ENCODE measurements around the gene PGAP3.

- no peak for TF ChIP-seq CTCF (tag by site-specific recombination; IDR thresholded peaks at IDR 0.05)
- no peak for TF ChIP-seq ZNF621 (tag by site-specific recombination; IDR thresholded peaks at IDR 0.05)
- TF ChIP-seq ZNF830 (tag by site-specific recombination; IDR thresholded peaks at IDR 0.05; ENCODE audit: low read depth) = no peak
- TF ChIP-seq ZNF48 (tag by site-specific recombination; IDR thresholded peaks at IDR 0.05) = no peak
- no peak for TF ChIP-seq ZNF398 (tag by site-specific recombination; IDR thresholded peaks at IDR 0.05)
- no peak for TF ChIP-seq REST (tag by site-specific recombination; IDR thresholded peaks at IDR 0.05)
- TF ChIP-seq ZNF624 (tag by site-specific recombination; IDR thresholded peaks at IDR 0.05) = no peak
- TF ChIP-seq MYNN (tag by site-specific recombination; IDR thresholded peaks at IDR 0.05; ENCODE audit: borderline replicate concordance) = no peak
- no peak for TF ChIP-seq MZF1 (tag by site-specific recombination; IDR thresholded peaks at IDR 0.05; ENCODE audit: borderline replicate concordance)
- no peak for TF ChIP-seq HOXA7 (CRISPR knock-in tag; IDR thresholded peaks at IDR 0.05; ENCODE audit: borderline replicate concordance)
- TF ChIP-seq ZNF146 (tag by site-specific recombination; IDR thresholded peaks at IDR 0.05) = no peak
Measured at GRCh38 chr17:39722104-39722503, 34.2 kb upstream of the PGAP3 start.

Data from HEK293 (cell line).